Astrocyte (in vitro differentiated cells and primary cell): Measurements from ENCODE around the gene ANKRD53. TPM values are rescaled to one million over a fixed set of nuclear protein-coding genes. Genes with fewer than 3 reads are reported as not detected.

ENCODE experiments used
- DNase-seq: peaks from one replicate; pipeline ENCODE4 v3.0.0-alpha.2; 2010; ENCODE audit warnings: low read depth
- FAIRE-seq: peaks from 2 replicates; lab custom pipeline; 2011; peaks lifted over from hg19 to GRCh38; lab: Jason Lieb, UNC
- H2AFZ ChIP-seq: 2 replicates; pipeline ENCODE4 v1.6.0; 2012; ENCODE audit warnings: low read depth, low read length, inconsistent platforms
- H3K27ac ChIP-seq: 2 replicates; pipeline ENCODE4 v1.5.1; 2011; ENCODE audit warnings: low read depth, low read length, inconsistent platforms
- H3K27me3 ChIP-seq: 2 replicates; pipeline ENCODE4 v1.6.0; 2011; ENCODE audit warnings: low read length, inconsistent platforms; ENCODE audit not compliant: insufficient read depth
- H3K36me3 ChIP-seq: 2 replicates; pipeline ENCODE4 v1.5.1; 2011; ENCODE audit warnings: low read length, inconsistent platforms; ENCODE audit not compliant: insufficient read depth
- H3K4me1 ChIP-seq: 2 replicates; pipeline ENCODE4 v1.5.1; 2011; ENCODE audit warnings: low read length, inconsistent platforms; ENCODE audit not compliant: insufficient read depth
- H3K4me2 ChIP-seq: 2 replicates; pipeline ENCODE4 v1.6.0; 2012; ENCODE audit warnings: low read length, inconsistent platforms
- H3K4me3 ChIP-seq: 2 replicates; pipeline ENCODE4 v1.5.1; 2011; ENCODE audit warnings: low read depth, mild to moderate bottlenecking, low read length, inconsistent platforms; ENCODE audit not compliant: insufficient read depth
- H3K79me2 ChIP-seq: 2 replicates; pipeline ENCODE4 v1.6.0; 2012; ENCODE audit warnings: mild to moderate bottlenecking, low read length, inconsistent platforms; ENCODE audit not compliant: insufficient read depth
- H3K9ac ChIP-seq: 2 replicates; pipeline ENCODE4 v1.6.0; 2012; ENCODE audit warnings: mild to moderate bottlenecking, low read length, inconsistent platforms
- H3K9me3 ChIP-seq: 2 replicates; pipeline ENCODE4 v1.5.1; 2012; ENCODE audit warnings: low read depth, mild to moderate bottlenecking, low read length, inconsistent platforms; ENCODE audit not compliant: insufficient read depth
- H4K20me1 ChIP-seq: 2 replicates; pipeline ENCODE4 v1.6.0; 2012; ENCODE audit warnings: low read length, inconsistent platforms; ENCODE audit not compliant: insufficient read depth
- H3K27ac Mint-ChIP-seq: one replicate; pipeline ENCODE4 v1.8.0; 2021; ENCODE audit warnings: mild to moderate bottlenecking, mixed read lengths; ENCODE audit not compliant: unreplicated experiment
- H3K27me3 Mint-ChIP-seq: one replicate; pipeline ENCODE4 v1.8.0; 2021; ENCODE audit warnings: low read depth, mixed read lengths; ENCODE audit not compliant: unreplicated experiment
- H3K36me3 Mint-ChIP-seq: one replicate; pipeline ENCODE4 v1.8.0; 2021; ENCODE audit warnings: low read depth, mixed read lengths; ENCODE audit not compliant: unreplicated experiment
- H3K4me1 Mint-ChIP-seq: one replicate; pipeline ENCODE4 v1.8.0; 2021; ENCODE audit warnings: low read depth, mixed read lengths; ENCODE audit not compliant: unreplicated experiment
- H3K4me3 Mint-ChIP-seq: one replicate; pipeline ENCODE4 v1.8.0; 2021; ENCODE audit warnings: mild to moderate bottlenecking, moderate library complexity, mixed read lengths; ENCODE audit not compliant: unreplicated experiment
- H3K9me3 Mint-ChIP-seq: one replicate; pipeline ENCODE4 v1.8.0; 2021; ENCODE audit warnings: mild to moderate bottlenecking, mixed read lengths; ENCODE audit not compliant: unreplicated experiment
- EZH2 ChIP-seq: IDR thresholded peaks from 2 replicates; pipeline ENCODE4 v1.6.1; 2012; ENCODE audit warnings: mild to moderate bottlenecking, low read length, inconsistent platforms; ENCODE audit not compliant: insufficient read depth
- total RNA-seq: library from RNA; stranded (reverse); gene quantifications from 2 replicates; pipeline ENCODE4 v1.2.1, GENCODE V29; 2021
- TF ChIP-seq, protein P1 (sequence below): IDR thresholded peaks from 2 replicates; pipeline ENCODE4 v1.5.1; 2011; ENCODE audit warnings: low read depth, mild to moderate bottlenecking, inconsistent platforms, low read length, moderate library complexity; ENCODE audit not compliant: insufficient read depth

The ANKRD53 gene
- total RNA-seq, 1 donor from 2014 or later: 1.1 TPM

GRCh38 chr2:70982971-70983370 is 4.5 kb downstream of the ANKRD53 start:
- TF ChIP-seq EZH2: no peak
- TF ChIP-seq, protein P1, sequence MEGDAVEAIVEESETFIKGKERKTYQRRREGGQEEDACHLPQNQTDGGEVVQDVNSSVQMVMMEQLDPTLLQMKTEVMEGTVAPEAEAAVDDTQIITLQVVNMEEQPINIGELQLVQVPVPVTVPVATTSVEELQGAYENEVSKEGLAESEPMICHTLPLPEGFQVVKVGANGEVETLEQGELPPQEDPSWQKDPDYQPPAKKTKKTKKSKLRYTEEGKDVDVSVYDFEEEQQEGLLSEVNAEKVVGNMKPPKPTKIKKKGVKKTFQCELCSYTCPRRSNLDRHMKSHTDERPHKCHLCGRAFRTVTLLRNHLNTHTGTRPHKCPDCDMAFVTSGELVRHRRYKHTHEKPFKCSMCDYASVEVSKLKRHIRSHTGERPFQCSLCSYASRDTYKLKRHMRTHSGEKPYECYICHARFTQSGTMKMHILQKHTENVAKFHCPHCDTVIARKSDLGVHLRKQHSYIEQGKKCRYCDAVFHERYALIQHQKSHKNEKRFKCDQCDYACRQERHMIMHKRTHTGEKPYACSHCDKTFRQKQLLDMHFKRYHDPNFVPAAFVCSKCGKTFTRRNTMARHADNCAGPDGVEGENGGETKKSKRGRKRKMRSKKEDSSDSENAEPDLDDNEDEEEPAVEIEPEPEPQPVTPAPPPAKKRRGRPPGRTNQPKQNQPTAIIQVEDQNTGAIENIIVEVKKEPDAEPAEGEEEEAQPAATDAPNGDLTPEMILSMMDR: no peak
- H3K27me3 ChIP-seq: no peaks in the 10 kb centered on the region

GRCh38 chr2:70983506-70984227 is 5.2 kb downstream of the ANKRD53 start:
- no peak overlapping the region for H2AFZ ChIP-seq
- H3K4me3 Mint-ChIP-seq: no peak overlapping the region
- no peaks in the 10 kb centered on the region for H3K27me3 ChIP-seq
- H3K9me3 Mint-ChIP-seq: no peaks in the 10 kb centered on the region
- FAIRE-seq (no peak), DNase-seq (no peak)
- TF ChIP-seq, protein P1: no peak
- no peak for TF ChIP-seq EZH2
- no peak overlapping the region for H3K27ac Mint-ChIP-seq
- H3K9ac ChIP-seq: no peak overlapping the region
- no peak overlapping the region for H3K4me3 ChIP-seq
- H4K20me1 ChIP-seq: peaks cover 23% of the 10 kb centered on the region
- no peaks in the 10 kb centered on the region for H3K4me1 Mint-ChIP-seq
- peaks cover 5% of the 10 kb centered on the region for H3K4me1 ChIP-seq
- H3K27me3 Mint-ChIP-seq: peaks cover 8% of the 10 kb centered on the region
- H3K9me3 ChIP-seq: no peaks in the 10 kb centered on the region
- H3K4me2 ChIP-seq: no peak overlapping the region
- no peak overlapping the region for H3K27ac ChIP-seq
- no peaks in the 10 kb centered on the region for H3K79me2 ChIP-seq
- peaks cover 22% of the 10 kb centered on the region for H3K36me3 Mint-ChIP-seq
- peaks cover 4% of the 10 kb centered on the region for H3K36me3 ChIP-seq

More at GRCh38 chr2:70982971-70983370, 4.5 kb downstream of the ANKRD53 start:
- Histone ChIP-seq H3K36me3 (peaks cover 4% of the 10 kb centered on the region), H3K4me2 (no peak overlapping the region), H3K79me2 (no peaks in the 10 kb centered on the region), H3K4me3 (no peak overlapping the region), H3K9ac (no peak overlapping the region), H2AFZ (no peak overlapping the region), H3K27ac (no peak overlapping the region), H4K20me1 (peaks cover 20% of the 10 kb centered on the region), H3K9me3 (no peaks in the 10 kb centered on the region), H3K4me1 (peaks cover 10% of the 10 kb centered on the region)
- peaks cover 8% of the 10 kb centered on the region for H3K27me3 Mint-ChIP-seq
- H3K27ac Mint-ChIP-seq: no peak overlapping the region
- H3K4me3 Mint-ChIP-seq: no peak overlapping the region
- no peak for DNase-seq
- FAIRE-seq: no peak
- no peaks in the 10 kb centered on the region for H3K9me3 Mint-ChIP-seq
- H3K4me1 Mint-ChIP-seq: peaks cover 3% of the 10 kb centered on the region
- H3K36me3 Mint-ChIP-seq: peaks cover 19% of the 10 kb centered on the region

DNA sequence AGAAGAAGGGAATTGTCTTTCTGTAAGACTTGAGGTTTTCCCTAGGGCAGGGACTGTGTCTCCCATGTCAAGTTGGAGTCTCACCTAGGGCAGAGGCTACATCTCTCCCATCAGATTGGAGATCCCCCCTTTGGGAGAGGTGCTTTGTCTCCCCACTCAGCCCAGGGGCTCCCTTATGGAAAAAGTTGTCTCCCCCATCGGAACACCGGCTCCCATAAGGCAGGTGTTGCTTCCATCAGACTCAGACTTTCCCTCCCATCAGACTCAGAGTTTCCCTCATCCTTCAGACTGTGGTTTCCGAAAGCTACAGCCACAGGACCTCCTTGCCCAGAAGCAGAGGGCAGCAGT is 5.8 kb downstream of the ANKRD53 start:
- H3K27ac Mint-ChIP-seq: no peak overlapping the region
- H3K4me3 Mint-ChIP-seq: no peak overlapping the region
- peaks cover 7% of the 10 kb centered on the region for H3K27me3 Mint-ChIP-seq
- no peaks in the 10 kb centered on the region for H3K79me2 ChIP-seq
- H3K27me3 ChIP-seq: no peaks in the 10 kb centered on the region
- peaks cover 24% of the 10 kb centered on the region for H3K36me3 Mint-ChIP-seq
- FAIRE-seq (no peak), DNase-seq (no peak)
- H2AFZ ChIP-seq: no peak overlapping the region
- TF ChIP-seq, protein P1: no peak
- no peak for TF ChIP-seq EZH2
- no peak overlapping the region for H3K9ac ChIP-seq
- peaks cover 7% of the 10 kb centered on the region for H3K36me3 ChIP-seq
- peaks cover 28% of the 10 kb centered on the region for H4K20me1 ChIP-seq
- H3K4me1 Mint-ChIP-seq: no peaks in the 10 kb centered on the region
- H3K9me3 ChIP-seq: no peaks in the 10 kb centered on the region
- H3K4me2 ChIP-seq: no peak overlapping the region
- H3K4me1 ChIP-seq: no peaks in the 10 kb centered on the region
- no peaks in the 10 kb centered on the region for H3K9me3 Mint-ChIP-seq
- H3K4me3 ChIP-seq: no peak overlapping the region
- H3K27ac ChIP-seq: no peak overlapping the region
